Astrocyte (in vitro differentiated cells and primary cell): ENCODE data around the gene DDX60.

Experiments
- CTCF ChIP-seq: IDR thresholded peaks from 2 replicates; pipeline ENCODE4 v1.5.1; 2011; ENCODE audit warnings: low read depth, mild to moderate bottlenecking, inconsistent platforms, low read length, moderate library complexity; ENCODE audit not compliant: insufficient read depth
- EZH2 ChIP-seq: IDR thresholded peaks from 2 replicates; pipeline ENCODE4 v1.6.1; 2012; ENCODE audit warnings: mild to moderate bottlenecking, low read length, inconsistent platforms; ENCODE audit not compliant: insufficient read depth

GRCh38 chr4:168272488-168272887, 46.1 kb downstream of the DDX60 start:
- TF ChIP-seq EZH2, result no peak
- TF ChIP-seq CTCF, result no peak
